ENCODE results near the gene RGS10.
"Not testable (repeated sequence)": the region's sequence is repeated elsewhere in the genome, so short reads cannot be mapped to it uniquely, and the experiment has no call there.

The RGS10 gene

GRCh38 chr10:119538632-119539358 is 3.7 kb downstream of the RGS10 start:
- DNase-seq: peak; percentile 57

GRCh38 chr10:119537953-119538630 is 4.4 kb downstream of the RGS10 start:
- DNase-seq: no peak

DNA sequence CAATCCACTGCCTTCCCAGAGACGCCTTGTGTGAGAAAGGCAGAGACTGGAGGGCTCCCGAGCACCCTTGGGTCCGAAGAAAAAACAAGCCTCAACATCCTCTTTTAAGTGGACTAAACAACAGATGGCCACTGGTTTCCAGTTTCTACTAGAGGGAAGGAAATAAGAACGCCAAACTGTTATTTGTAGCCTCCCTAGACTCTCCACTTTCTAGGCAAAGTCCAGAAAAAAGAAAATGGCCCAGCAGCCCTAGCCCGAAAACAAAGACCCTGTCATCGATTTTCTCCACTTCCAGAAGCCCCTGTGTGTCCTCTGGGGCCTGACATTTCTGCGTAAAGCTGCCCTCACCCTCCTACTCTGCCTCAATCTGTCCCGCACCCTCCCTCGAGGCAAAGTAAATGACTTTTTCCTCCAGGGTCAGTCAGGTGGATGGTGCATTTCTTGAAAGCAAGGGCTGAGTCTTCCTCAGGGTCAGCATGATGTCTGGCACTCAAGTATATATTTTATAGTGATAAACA is 6.0 kb downstream of the RGS10 start:
- DNase-seq: no peak

DNA sequence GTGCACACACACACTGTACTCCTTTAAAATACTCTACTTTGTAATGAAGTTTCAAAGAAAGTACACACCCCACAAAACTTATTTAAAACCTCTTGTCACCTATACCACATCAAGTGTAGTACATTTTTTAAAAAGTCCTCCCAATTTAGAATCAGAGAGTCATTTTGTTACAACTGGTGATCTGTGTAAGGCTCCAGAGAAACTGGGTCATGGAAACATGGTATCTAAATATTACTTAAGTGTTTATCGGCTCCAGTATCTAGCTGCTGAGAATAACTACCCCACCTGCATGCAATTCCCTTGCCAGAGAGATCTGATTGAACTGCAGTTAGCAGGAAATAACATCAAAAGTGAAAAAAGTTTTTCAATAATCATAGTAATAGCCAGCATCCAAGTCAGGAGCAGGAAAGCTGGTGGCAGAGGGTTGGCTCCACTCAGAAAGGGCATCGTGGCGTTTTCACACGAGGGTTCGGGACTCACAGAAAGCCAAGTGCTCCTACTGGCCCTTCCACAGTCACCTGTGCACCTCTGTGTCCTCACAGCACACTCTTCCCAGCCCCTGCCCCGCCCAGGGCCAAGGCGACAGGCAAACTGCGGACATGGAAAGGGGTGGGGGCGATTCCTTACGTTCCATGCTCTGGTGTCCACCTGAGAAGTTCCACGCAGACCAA is 6.5 kb downstream of the RGS10 start:
- no peak for DNase-seq

DNA sequence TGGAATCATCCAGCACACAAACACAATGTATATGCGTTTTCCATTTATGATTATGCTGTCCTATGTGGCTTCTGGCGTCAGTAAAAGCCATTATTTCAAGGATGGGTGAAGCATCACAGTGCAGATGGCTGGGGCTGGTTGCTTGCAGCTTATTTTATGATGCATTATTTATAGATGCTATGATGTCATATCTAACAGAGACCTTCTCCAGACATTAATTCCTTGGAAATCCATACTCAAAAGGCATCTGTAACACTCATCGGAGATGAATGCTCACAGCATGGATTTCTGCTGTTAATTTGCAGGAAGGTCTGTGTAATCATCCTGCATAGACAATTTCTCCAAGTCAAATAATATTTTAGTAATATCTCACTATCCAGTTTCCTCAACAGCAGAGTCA is 7.2 kb downstream of the RGS10 start:
- DNase-seq: no peak

- no peak for DNase-seq
Measured at GRCh38 chr10:119533473-119533872, 9.0 kb downstream of the RGS10 start.

GRCh38 chr10:119532791-119533190 is 9.7 kb downstream of the RGS10 start:
- DNase-seq: not testable (repeated sequence)

GRCh38 chr10:119532251-119532650 is 10.3 kb downstream of the RGS10 start:
- DNase-seq: not testable (repeated sequence)

DNA sequence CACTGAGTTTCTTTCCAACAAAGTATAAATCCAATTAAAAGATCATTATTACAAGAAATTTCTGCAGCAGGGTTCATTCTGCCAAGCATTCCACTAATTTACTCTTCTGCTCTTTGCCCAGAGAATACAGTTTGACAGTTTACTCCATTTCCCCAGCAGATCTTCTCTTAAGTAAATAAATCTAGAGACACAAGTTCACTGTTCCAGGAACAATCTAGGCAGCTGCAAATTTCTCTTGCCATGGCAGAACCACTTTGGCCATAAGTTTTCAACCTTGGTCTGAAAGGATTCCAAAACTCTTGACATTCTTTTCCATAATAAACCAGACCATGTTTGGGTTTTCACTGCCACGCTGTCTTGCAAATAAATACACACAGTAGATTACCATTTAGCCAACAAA is 11.5 kb downstream of the RGS10 start:
- no peak for DNase-seq

- not testable (repeated sequence) for DNase-seq
Measured at GRCh38 chr10:119528663-119529237, 13.8 kb downstream of the RGS10 start.

GRCh38 chr10:119526621-119527592 is 15.6 kb downstream of the RGS10 start:
- no peak for DNase-seq

DNA sequence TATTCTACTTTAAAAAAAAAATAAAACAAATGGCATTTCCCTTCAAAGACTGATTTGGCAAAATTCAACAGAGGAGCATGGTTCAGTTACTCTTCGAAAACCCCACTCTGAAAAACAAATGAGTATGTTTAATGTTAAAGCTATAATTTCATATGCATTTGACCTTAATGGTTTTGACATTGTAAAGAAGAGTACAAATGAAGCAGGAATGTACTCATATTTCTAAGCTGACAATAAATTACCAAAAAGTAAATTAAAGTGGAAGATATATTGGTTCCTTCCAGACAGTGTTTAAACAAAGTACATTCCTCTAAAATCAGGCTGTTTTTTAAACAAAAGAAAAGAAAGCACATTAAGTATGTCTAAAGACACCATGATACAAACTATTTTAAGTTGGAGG is 16.4 kb downstream of the RGS10 start:
- no peak for DNase-seq

- DNase-seq: no peak
Measured at GRCh38 chr10:119525116-119525515, 17.4 kb downstream of the RGS10 start.

GRCh38 chr10:119524720-119525070 is 17.8 kb downstream of the RGS10 start:
- DNase-seq: no peak

GRCh38 chr10:119523895-119524719 is 18.4 kb downstream of the RGS10 start:
- no peak for DNase-seq

GRCh38 chr10:119522747-119523426 is 19.6 kb downstream of the RGS10 start:
- no peak for DNase-seq

DNA sequence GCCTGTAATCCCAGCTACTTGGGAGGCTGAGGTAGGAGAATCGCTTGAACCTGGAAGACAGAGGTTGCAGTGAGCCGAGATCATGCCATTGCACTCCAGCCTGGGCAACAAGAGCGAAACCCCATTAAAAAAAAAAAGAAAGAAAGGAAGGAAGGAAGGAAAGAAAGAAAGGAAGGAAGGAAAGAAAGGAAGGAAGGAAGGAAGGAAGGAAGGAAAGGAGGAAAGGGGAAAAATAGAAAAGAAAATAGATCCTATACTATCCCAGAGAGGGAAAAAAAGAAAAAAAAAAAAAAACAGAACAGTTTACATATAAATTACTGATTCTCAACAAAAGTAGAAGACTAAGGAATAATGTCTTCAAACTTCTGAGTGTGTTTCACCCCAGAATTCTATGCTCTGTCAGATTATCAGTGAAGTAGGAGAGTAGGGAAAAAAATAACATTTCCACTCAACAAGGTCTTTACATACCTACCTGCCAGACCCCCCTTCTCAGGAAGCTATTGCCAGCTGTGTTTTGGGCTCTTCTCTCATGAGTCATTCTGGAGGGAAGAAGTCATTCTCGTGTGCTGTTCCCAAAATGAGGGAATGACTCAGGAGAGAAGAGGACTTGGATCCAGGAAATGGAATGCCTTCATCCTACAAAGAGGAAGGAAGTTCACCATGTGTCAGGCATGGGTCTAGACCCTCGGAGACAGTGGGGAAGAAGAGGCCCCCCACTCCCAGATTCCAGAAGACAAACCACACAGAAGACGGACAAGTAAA is 20.9 kb downstream of the RGS10 start:
- DNase-seq: no peak

- no peak for DNase-seq
Measured at GRCh38 chr10:119520283-119520682, 22.2 kb downstream of the RGS10 start.

GRCh38 chr10:119518936-119519335 is 23.6 kb downstream of the RGS10 start:
- no peak for DNase-seq

- no peak for DNase-seq
Measured at GRCh38 chr10:119518176-119518575, 24.3 kb downstream of the RGS10 start.
